K562 (cell line): ENCODE measurements around the gene ZFP42. TPM values are rescaled to one million over a fixed set of nuclear protein-coding genes. Genes with fewer than 3 reads are reported as not detected.

Experiments
- ATAC-seq: fragments of 200-7000 bp; cut with Tn5 transposase; 3 replicates; pipeline ENCODE4 v1.9.1; 2020; ENCODE audit warnings: moderate library complexity
- BruUV-seq: library from RNA; stranded (reverse); fragments of 400-500 nt; replicated peaks from 2 replicates; lab custom pipeline; 2021; lab: Mats Ljungman, UMichigan
- CTCF ChIA-PET: fragments of 300-600 bp; formaldehyde crosslinking; extraction: SDS; loops from one replicate; lab custom pipeline; 2021; ENCODE audit warnings: low intra/inter-chr PET ratio; lab: Yijun Ruan, JAX
- POLR2A ChIA-PET: fragments of 300-600, 350-650 bp; sonication (Branson Sonifier 250); formaldehyde crosslinking; extraction: SDS; loops from one replicate; lab custom pipeline; 2021; ENCODE audit warnings: antibody characterized with exemption, inconsistent platforms; lab: Yijun Ruan, JAX
- DNase-seq, 4 experiments: peaks; one replicate each; pipeline versions ENCODE4 v3.0.0 to v3.0.0-alpha.2; 2011 to 2018; ENCODE audit warnings: low spot score in 3 of 4, mixed read lengths in 3 of 4; ENCODE audit errors: extremely low read depth in 1 of 4
- FAIRE-seq: peaks from 2 replicates; lab custom pipeline; 2011; peaks lifted over from hg19 to GRCh38; lab: Jason Lieb, UNC
- H2AFZ ChIP-seq: 2 replicates; pipeline ENCODE4 v1.6.0; 2011; ENCODE audit warnings: low read depth, low read length, control low read depth, inconsistent platforms
- H3K27ac ChIP-seq: fragments of 200-600 bp; 3 replicates; pipeline ENCODE4 v1.8.0; 2011; ENCODE audit warnings: low read depth, mild to moderate bottlenecking, control low read depth, inconsistent platforms, low read length, moderate library complexity, mixed read lengths; ENCODE audit errors: extremely low read depth
- H3K27me3 ChIP-seq, 2 experiments: fragments of 300-600 bp in 1 of 2; 2 replicates in 1 of 2; 3 replicates in 1 of 2; pipeline versions ENCODE4 v1.6.0 to v1.8.0; 2011; ENCODE audit warnings: inconsistent platforms in 2 of 2, low read length in 2 of 2, mild to moderate bottlenecking in 1 of 2, mixed read lengths in 1 of 2, moderate library complexity in 1 of 2; ENCODE audit not compliant: control insufficient read depth in 2 of 2, insufficient read depth in 2 of 2
- H3K36me3 ChIP-seq: fragments of 300-600 bp; 3 replicates; pipeline ENCODE4 v1.8.0; 2011; ENCODE audit warnings: mild to moderate bottlenecking, low read length, inconsistent platforms; ENCODE audit not compliant: control insufficient read depth, insufficient read depth
- H3K4me1 ChIP-seq, 2 experiments: fragments of 200-600 bp in 1 of 2; replicated peaks in 1 of 2; 2 replicates in 1 of 2; 3 replicates in 1 of 2; pipeline versions ENCODE4 v1.5.1 to v1.8.0; 2011; ENCODE audit warnings: inconsistent platforms in 2 of 2, low read length in 2 of 2, mild to moderate bottlenecking in 1 of 2, mixed read lengths in 1 of 2, moderate library complexity in 1 of 2; ENCODE audit not compliant: control insufficient read depth in 2 of 2, insufficient read depth in 2 of 2
- H3K4me2 ChIP-seq: 2 replicates; pipeline ENCODE4 v1.6.1; 2011; ENCODE audit warnings: low read length, control low read depth, inconsistent platforms, mixed read lengths; ENCODE audit not compliant: insufficient read depth
- H3K4me3 ChIP-seq: fragments of 200-600 bp; sonication (generic), shearing (Covaris generic); 2 replicates; pipeline ENCODE4 v1.5.1; 2016; ENCODE audit warnings: control low read depth, inconsistent platforms
- H3K79me2 ChIP-seq: fragments of 200-600 bp; 3 replicates; pipeline ENCODE4 v1.8.0; 2011; ENCODE audit warnings: low read length, inconsistent platforms; ENCODE audit not compliant: control insufficient read depth, insufficient read depth
- H3K9ac ChIP-seq, 2 experiments: 2 replicates each; pipeline versions ENCODE4 v1.6.0 to v1.6.1; 2011; ENCODE audit warnings: low read depth in 2 of 2, low read length in 2 of 2, control low read depth in 1 of 2, inconsistent platforms in 1 of 2, mild to moderate bottlenecking in 1 of 2, mixed read lengths in 1 of 2; ENCODE audit not compliant: insufficient read depth in 1 of 2
- H3K9me1 ChIP-seq: one replicate; pipeline ENCODE4 v1.6.0; 2011; ENCODE audit warnings: inconsistent platforms, mild to moderate bottlenecking, low read length, moderate library complexity; ENCODE audit not compliant: control insufficient read depth, insufficient read depth
- H3K9me3 ChIP-seq: replicated peaks from 2 replicates; pipeline ENCODE4 v1.5.1; 2011; ENCODE audit warnings: low read depth, low read length, inconsistent platforms; ENCODE audit not compliant: control insufficient read depth, insufficient read depth
- H4K20me1 ChIP-seq: replicated peaks from 2 replicates; pipeline ENCODE4 v1.6.1; 2011; ENCODE audit warnings: low read length, inconsistent platforms, mixed read lengths; ENCODE audit not compliant: control insufficient read depth, insufficient read depth
- MCM5 ChIP-seq: fragments of 450-650 bp; IDR thresholded peaks from 2 replicates; pipeline ENCODE4 v1.6.1; 2016; ENCODE audit warnings: low read depth
- MEF2D ChIP-seq: conservative IDR thresholded peaks from 2 replicates; pipeline ENCODE4 v1.6.1; 2016; ENCODE audit warnings: low read depth, missing genetic modification characterization, missing compliant biosample characterization
- NFRKB ChIP-seq: fragments of 450-650 bp; IDR thresholded peaks from 2 replicates; pipeline ENCODE4 v1.6.1; 2016; ENCODE audit warnings: low read depth
- NRF1 ChIP-seq, 2 experiments: fragments of 450-650 bp; IDR thresholded peaks in 1 of 2; conservative IDR thresholded peaks in 1 of 2; 2 replicates each; pipeline ENCODE4 v1.6.1; 2014; ENCODE audit warnings: mild to moderate bottlenecking in 2 of 2
- SIN3B ChIP-seq: fragments of 450-650 bp; IDR thresholded peaks from 2 replicates; pipeline ENCODE4 v1.6.1; 2017; ENCODE audit warnings: low read depth, mild to moderate bottlenecking, moderate library complexity
- SNRNP70 ChIP-seq: fragments of 200-400 bp; formaldehyde crosslinking; optimal IDR thresholded peaks from 2 replicates; pipeline ENCODE3; 2017; ENCODE audit warnings: low read depth, low read length
- SRF ChIP-seq, 2 experiments: fragments of 250-450, 450-650 bp in 1 of 2; sonication (Bioruptor Pico) in 1 of 2; sonication (generic) in 1 of 2; formaldehyde crosslinking; IDR thresholded peaks; 2 replicates each; pipeline versions ENCODE4 v1.5.0 to v1.5.1; 2020 to 2022; ENCODE audit warnings: mild to moderate bottlenecking in 1 of 2, missing genetic modification reagents in 1 of 2
- ZNF184 ChIP-seq: sonication (generic); formaldehyde crosslinking; IDR thresholded peaks from 2 replicates; pipeline ENCODE4 v1.5.0; 2020; ENCODE audit warnings: missing genetic modification reagents
- ZNF609 ChIP-seq: sonication (generic); formaldehyde crosslinking; IDR thresholded peaks from 2 replicates; pipeline ENCODE4 v1.8.1; 2023; ENCODE audit warnings: missing genetic modification reagents, mild to moderate bottlenecking, borderline replicate concordance
- WGBS: fragments of 100-300 bp; shearing (Covaris generic); methylation state at CpG from one replicate; pipeline ENCODE4 v1.1.6; 2016; ENCODE audit warnings: low coverage, mixed read lengths; ENCODE audit not compliant: insufficient coverage; ENCODE audit errors: missing lambda C conversion rate; 5-methylcytosine and 5-hydroxymethylcytosine counted together
- in situ Hi-C: fragments of 300-500 bp; cut with MboI; formaldehyde crosslinking; loops from 4 replicates; pipeline ENCODE4 v1.15.0; 2018; ENCODE audit warnings: inconsistent platforms, mixed read lengths
- intact Hi-C: fragments of 100-400 bp; cut with micrococcal nuclease; formaldehyde crosslinking; loops from 2 replicates; pipeline ENCODE4 v1.14.2; 2022
- polyA plus RNA-seq, 8 experiments: library from polyadenylated mRNA; depleted of rRNA in 4 of 8; stranded (reverse) in 5 of 8; unstranded in 3 of 8; fragments of >200 nt; fragmentation: Nextera tagmentation in 2 of 8; fragmentation: Illumina TruSeq in 1 of 8; extraction: Ambion mirVana in 2 of 8; extraction: Trizol in 1 of 8; gene quantifications; 2 replicates each; pipeline versions ENCODE4 v1.2.1 to v1.2.3, GENCODE V29; 2011 to 2014; ENCODE audit warnings: inconsistent platforms in 1 of 8, missing spikeins in 1 of 8
- total RNA-seq, 7 experiments: library from RNA; depleted of rRNA in 6 of 7; stranded (reverse); fragments of >200 nt in 6 of 7; fragmentation: Illumina TruSeq in 2 of 7; extraction: Trizol in 2 of 7; gene quantifications; 2 replicates each; pipeline versions ENCODE4 v1.2.1 to v1.2.3, GENCODE V29; 2011 to 2021; ENCODE audit warnings: low replicate concordance in 1 of 7

The ZFP42 gene
- total and polyA plus RNA-seq, 9 of the 15 experiments (the other 6 are each of a cell fraction or from before 2014, with no cell fraction given): 0.09 to 0.64 (median 0.20) TPM

GRCh38 chr4:188041721-188042120 lies 46.1 kb downstream of the ZFP42 start (continued):
- TF ChIP-seq ZNF609: no peak
- TF ChIP-seq, all 486 proteins: peak for 2

- BruUV-seq: no TSS peak
- CTCF ChIA-PET: interaction anchor here (0.7 kb wide), 1 partner anchor 1116 kb away, joined by 3 read pairs; no protein-coding TSS in a partner anchor
- no peak for FAIRE-seq
Observed at GRCh38 chr4:188042191-188042590, 46.6 kb downstream of the ZFP42 start.

More at GRCh38 chr4:188042191-188042590, 46.6 kb downstream of the ZFP42 start:
- no peaks in the 10 kb centered on the region for H3K9me3 ChIP-seq
- POLR2A ChIA-PET: no interaction called here
- H3K4me1 ChIP-seq: no peaks in the 10 kb centered on the region
- in situ Hi-C loops (no loop called here), intact Hi-C loops (no loop called here)
- H3K79me2 ChIP-seq: no peaks in the 10 kb centered on the region
- DNase-seq: no peak
- H3K9ac ChIP-seq: no peak overlapping the region
- no peaks in the 10 kb centered on the region for H3K9me1 ChIP-seq
- no peak for TF ChIP-seq SRF (CRISPR knock-in tag; IDR thresholded peaks at IDR 0.05)
- no peak for TF ChIP-seq ZNF184 (CRISPR knock-in tag)
- TF ChIP-seq NFRKB: no peak
- TF ChIP-seq SNRNP70: no peak
- no peak for TF ChIP-seq MEF2D (tag)
- no peak for TF ChIP-seq NRF1 (conservative IDR thresholded peaks at IDR 0.05 in 1 of 2, IDR thresholded peaks at IDR 0.05 in 1 of 2)
- TF ChIP-seq SIN3B: no peak
- no peak for TF ChIP-seq MCM5
- H4K20me1 ChIP-seq: no peaks in the 10 kb centered on the region
- no peak overlapping the region for H3K4me2 ChIP-seq
- no peaks in the 10 kb centered on the region for H3K36me3 ChIP-seq
- 8% methylated on average over 15 of the region's 15 CpGs for WGBS
- H3K27me3 ChIP-seq: no peaks in the 10 kb centered on the region
- no peak for ATAC-seq
- no peak overlapping the region for H3K4me3 ChIP-seq
- no peak overlapping the region for H3K27ac ChIP-seq
- H2AFZ ChIP-seq: no peak overlapping the region
